GM23338 (cell line): ENCODE measurements around the gene ESR1.

Source experiments
- CREB1 ChIP-seq: fragments of 250-450 bp; sonication (Bioruptor Pico); IDR thresholded peaks from 2 replicates; pipeline ENCODE4 v1.5.0; 2020; ENCODE audit warnings: low read depth, mild to moderate bottlenecking, moderate library complexity
- CTCF ChIP-seq, 2 experiments: fragments of 200-600 bp in 1 of 2; sonication (generic) in 1 of 2; conservative IDR thresholded peaks; 2 replicates each; pipeline versions ENCODE4 v1.5.1 to v1.6.1; 2016 to 2017; ENCODE audit warnings: antibody characterized with exemption in 2 of 2, low read depth in 2 of 2, mild to moderate bottlenecking in 2 of 2, moderate library complexity in 1 of 2
- ETS1 ChIP-seq: IDR thresholded peaks from 2 replicates; pipeline ENCODE4 v1.6.1; 2016; ENCODE audit warnings: antibody characterized with exemption
- EZH2 ChIP-seq: fragments of 200-600 bp; sonication (generic); IDR thresholded peaks from one replicate; pipeline ENCODE4 v1.8.0; 2017; ENCODE audit warnings: antibody characterized with exemption, mild to moderate bottlenecking, low read depth; ENCODE audit not compliant: unreplicated experiment
- EZH2phosphoT487 ChIP-seq: fragments of 200-600 bp; sonication (generic); IDR thresholded peaks from one replicate; pipeline ENCODE4 v1.8.1; 2018; ENCODE audit warnings: antibody characterized with exemption; ENCODE audit not compliant: unreplicated experiment
- JUNB ChIP-seq: IDR thresholded peaks from one replicate; pipeline ENCODE4 v1.6.1; 2016; ENCODE audit warnings: antibody characterized with exemption; ENCODE audit not compliant: unreplicated experiment
- NANOG ChIP-seq: IDR thresholded peaks from 2 replicates; pipeline ENCODE4 v1.6.1; 2016; ENCODE audit warnings: antibody characterized with exemption, borderline replicate concordance
- POLR2AphosphoS5 ChIP-seq: IDR thresholded peaks from 2 replicates; pipeline ENCODE4 v1.6.1; 2016; ENCODE audit warnings: antibody characterized with exemption, low read depth
- REST ChIP-seq: IDR thresholded peaks from one replicate; pipeline ENCODE4 v1.6.1; 2018; ENCODE audit warnings: antibody characterized with exemption; ENCODE audit not compliant: unreplicated experiment
- STAT1 ChIP-seq: IDR thresholded peaks from one replicate; pipeline ENCODE4 v1.6.1; 2016; ENCODE audit warnings: antibody characterized with exemption; ENCODE audit not compliant: unreplicated experiment
- ZNF114 ChIP-seq: fragments of 250-450 bp; sonication (Bioruptor Pico); IDR thresholded peaks from 2 replicates; pipeline ENCODE4 v1.5.0; 2020; ENCODE audit warnings: mild to moderate bottlenecking, moderate library complexity
- ZNF331 ChIP-seq: fragments of 250-450 bp; sonication (Bioruptor Pico); IDR thresholded peaks from 2 replicates; pipeline ENCODE4 v1.5.0; 2020; ENCODE audit warnings: low read depth, mild to moderate bottlenecking, moderate library complexity
- ZNF462 ChIP-seq: fragments of 250-450 bp; sonication (Bioruptor Pico); IDR thresholded peaks from 2 replicates; pipeline ENCODE4 v1.5.0; 2020; ENCODE audit warnings: mild to moderate bottlenecking, moderate library complexity

GRCh38 chr6:152112491-152113261 is 305.2 kb downstream of the ESR1 start:
- TF ChIP-seq POLR2AphosphoS5 = no peak
- no peak for TF ChIP-seq EZH2
- TF ChIP-seq EZH2phosphoT487 = no peak
- no peak for TF ChIP-seq CTCF (conservative IDR thresholded peaks at IDR 0.05; ENCODE audit: low read depth in 2 of 2)
- no peak for TF ChIP-seq REST
- TF ChIP-seq JUNB = no peak
- no peak for TF ChIP-seq CREB1
- TF ChIP-seq ETS1 = no peak
- no peak for TF ChIP-seq ZNF462 (CRISPR knock-in tag)
- TF ChIP-seq ZNF331 (CRISPR knock-in tag) = no peak
- TF ChIP-seq STAT1 = no peak
- TF ChIP-seq NANOG = no peak
- no peak for TF ChIP-seq ZNF114 (CRISPR knock-in tag)
